D721Med (cell line): Measurements from ENCODE around the gene EGFL7.

Experiments used
- DNase-seq: peaks from one replicate; pipeline ENCODE4 v3.0.0; 2011; ENCODE audit warnings: low spot score; ENCODE audit not compliant: insufficient read length
- FAIRE-seq: peaks from 2 replicates; lab custom pipeline; 2011; peaks lifted over from hg19 to GRCh38; lab: Jason Lieb, UNC
- TF ChIP-seq, protein P1 (sequence below): IDR thresholded peaks from 2 replicates; pipeline ENCODE4 v1.5.1; 2012; ENCODE audit warnings: mild to moderate bottlenecking, control low read depth; ENCODE audit not compliant: insufficient read depth; ENCODE audit errors: missing control alignments

EGFL7 gene

DNA sequence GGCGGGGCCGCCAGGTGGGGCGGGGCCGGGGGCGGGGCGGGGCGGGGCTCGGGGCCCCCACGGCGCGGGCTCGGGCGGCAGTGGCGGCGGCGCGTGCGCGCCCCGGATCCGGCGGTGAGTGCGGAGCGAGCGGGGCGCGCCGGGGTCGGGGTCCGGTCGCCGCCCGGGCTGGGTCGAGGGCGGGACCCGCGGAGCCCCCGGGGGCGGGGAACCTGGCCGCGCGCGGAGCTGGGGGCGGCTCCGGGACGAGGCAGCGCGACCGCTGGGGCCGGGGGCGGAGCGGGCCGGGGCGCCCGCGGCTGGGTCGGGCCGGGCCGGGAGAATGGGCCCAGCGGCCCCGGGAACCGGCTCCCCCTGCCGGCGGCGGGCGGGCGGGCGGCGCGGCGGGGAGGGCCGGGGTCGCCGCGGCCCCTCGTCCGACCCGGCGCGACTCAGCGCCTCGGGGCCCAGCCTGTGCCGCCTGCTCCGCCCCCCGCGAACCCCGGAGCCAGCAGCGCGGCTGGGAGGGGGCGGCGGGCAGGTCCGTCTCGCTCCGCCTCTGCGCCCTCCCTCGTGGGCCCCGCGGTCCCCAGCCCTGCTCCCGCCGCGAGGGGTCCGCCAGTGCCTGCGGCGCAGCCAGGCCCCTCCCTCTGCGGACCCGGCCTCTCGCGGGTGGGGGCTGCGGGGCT, 3.1 kb downstream of the EGFL7 start:
- no peak for FAIRE-seq
- TF ChIP-seq, protein P1, sequence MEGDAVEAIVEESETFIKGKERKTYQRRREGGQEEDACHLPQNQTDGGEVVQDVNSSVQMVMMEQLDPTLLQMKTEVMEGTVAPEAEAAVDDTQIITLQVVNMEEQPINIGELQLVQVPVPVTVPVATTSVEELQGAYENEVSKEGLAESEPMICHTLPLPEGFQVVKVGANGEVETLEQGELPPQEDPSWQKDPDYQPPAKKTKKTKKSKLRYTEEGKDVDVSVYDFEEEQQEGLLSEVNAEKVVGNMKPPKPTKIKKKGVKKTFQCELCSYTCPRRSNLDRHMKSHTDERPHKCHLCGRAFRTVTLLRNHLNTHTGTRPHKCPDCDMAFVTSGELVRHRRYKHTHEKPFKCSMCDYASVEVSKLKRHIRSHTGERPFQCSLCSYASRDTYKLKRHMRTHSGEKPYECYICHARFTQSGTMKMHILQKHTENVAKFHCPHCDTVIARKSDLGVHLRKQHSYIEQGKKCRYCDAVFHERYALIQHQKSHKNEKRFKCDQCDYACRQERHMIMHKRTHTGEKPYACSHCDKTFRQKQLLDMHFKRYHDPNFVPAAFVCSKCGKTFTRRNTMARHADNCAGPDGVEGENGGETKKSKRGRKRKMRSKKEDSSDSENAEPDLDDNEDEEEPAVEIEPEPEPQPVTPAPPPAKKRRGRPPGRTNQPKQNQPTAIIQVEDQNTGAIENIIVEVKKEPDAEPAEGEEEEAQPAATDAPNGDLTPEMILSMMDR: no peak
- DNase-seq: peak; percentile 82

DNA sequence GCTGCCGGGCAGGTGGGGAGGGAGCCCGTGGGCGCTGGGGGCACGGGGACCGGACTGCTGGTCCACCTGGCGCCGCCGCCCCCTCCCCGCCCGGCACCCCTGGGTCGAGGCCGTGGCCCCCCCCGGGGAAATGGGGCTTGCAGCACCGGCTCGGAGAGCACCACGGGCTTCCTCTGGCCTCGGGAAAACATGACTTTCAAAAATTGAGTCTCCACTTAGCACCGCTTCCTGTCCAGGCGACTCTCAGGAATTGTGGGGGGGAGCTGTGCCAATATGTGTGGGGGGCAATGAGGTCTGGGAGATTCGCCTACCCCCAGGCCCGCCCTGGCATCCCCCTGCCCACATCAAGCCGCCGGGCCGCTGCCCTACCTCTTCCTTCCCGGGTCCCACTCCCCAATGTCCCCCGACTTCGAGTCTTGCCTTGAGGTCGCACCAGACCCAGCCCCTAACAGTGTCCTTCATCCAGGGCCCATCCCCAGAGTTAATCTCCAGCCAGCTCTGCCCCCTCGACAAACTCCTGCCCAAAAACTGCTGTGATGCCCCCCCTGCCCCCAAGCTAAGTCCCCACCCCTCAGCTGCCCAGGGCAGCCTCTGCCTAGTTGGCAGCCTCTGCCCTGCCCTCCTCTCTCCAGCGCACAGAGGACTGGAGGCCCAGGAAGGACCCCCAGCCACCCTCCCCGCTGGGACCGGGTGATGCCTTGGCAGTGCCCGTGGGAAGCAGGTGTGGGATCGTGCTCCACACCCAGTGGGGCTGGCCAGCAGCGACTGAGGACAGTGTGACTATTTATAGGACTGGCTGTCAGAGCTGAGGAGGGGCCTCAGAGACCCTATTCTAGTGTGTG, 3.9 kb downstream of the EGFL7 start:
- TF ChIP-seq, protein P1: no peak
- DNase-seq (no peak), FAIRE-seq (no peak)

DNA sequence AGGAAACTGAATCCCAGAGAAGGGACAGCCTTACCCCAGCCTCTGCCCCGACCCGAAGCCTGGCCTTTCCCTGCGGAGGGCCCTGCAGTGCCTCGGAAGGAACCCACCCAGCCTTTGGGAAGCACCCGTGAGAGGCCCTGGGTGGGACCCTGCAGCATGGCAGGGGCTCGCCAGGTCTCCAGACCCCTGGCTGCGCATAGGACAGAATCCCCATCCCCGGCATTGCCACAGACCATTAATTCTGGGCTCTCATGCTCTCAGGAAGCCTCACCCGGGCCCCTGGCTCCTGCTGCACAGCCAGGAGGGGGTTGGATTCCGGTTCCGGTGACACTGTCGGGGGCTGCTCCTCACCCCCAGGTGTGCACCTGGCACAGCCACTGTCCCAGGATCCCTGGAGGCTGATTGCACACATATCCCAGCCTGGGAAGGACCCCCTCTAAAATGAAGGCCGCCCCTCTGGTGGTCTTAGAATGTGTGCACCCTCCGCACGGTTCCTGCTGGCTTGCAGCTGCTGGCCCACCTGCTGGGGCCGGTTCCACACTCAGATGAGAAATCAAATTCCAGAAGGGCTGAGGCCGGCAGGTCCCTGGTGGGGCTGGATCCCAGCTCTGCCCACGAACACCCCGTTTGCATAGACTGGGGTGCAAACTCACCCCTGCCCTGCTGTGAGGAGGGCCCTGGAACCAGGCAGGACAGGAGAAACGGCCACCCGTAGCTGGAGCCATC, 4.7 kb downstream of the EGFL7 start:
- TF ChIP-seq, protein P1: no peak
- DNase-seq (no peak), FAIRE-seq (no peak)

DNA sequence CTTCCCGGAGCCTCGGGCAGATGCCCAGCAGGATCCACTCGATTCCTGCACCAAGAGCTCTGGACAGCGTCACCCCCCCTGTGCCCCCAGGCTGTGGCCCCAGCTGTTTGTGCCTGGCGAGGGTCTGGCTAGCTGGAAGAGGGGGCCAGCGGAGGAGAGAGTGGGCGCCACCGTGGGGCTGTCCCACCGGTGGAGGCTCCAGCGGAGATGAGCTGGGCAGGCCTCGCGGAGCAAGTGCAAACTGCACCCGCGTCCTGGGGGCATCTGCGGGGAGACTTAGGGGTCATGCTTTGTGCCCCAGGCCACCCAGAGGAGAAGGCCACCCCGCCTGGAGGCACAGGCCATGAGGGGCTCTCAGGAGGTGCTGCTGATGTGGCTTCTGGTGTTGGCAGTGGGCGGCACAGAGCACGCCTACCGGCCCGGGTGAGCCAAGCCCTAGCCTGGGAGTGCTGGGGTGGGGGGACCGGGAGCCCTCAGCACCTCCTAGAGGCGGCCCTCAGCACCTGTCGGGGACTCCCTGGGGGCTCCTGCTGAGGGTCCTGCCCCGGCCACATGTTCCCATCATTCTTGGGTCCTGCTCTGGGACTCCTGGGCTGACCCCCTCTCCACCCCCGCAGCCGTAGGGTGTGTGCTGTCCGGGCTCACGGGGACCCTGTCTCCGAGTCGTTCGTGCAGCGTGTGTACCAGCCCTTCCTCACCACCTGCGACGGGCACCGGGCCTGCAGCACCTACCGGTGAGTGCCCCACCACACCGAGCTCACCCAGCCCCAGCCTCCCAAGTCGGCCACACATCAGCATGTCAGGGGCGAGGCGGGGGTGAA, 5.4 kb downstream of the EGFL7 start:
- DNase-seq: no peak
- no peak for FAIRE-seq
- TF ChIP-seq, protein P1: no peak

DNA sequence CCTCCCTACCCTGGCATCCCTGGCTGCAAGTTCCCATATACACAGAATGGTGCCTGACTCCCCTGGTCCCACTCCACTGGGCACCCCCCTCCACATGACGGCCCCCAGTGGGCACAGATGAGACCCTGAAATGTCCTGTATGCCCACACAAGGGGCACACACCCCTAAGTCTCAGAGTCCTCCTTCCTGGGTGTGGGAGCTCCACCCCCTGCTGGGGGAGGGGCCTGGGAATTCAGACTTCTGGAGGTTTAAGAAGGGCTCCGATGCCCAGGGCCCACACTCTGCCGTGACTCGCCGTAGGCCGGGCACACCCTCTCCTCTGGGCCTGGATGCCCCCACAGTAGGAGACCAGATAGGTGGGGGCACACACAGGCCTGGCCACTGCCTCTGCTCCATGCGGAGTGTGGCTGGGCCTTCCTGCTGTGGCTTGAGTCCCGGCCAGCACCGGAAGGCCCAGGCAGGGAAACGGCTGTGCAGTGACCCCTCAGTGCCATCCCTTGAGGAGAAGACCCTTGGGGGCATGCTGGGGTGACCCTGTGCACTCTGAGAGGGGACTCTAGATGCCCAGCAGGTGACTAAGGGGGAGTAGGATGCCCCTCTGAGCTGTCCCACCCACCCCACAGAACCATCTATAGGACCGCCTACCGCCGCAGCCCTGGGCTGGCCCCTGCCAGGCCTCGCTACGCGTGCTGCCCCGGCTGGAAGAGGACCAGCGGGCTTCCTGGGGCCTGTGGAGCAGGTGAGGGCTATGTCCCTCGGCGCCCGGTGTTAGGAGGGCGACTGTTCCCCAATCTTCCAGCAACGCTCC, 6.5 kb downstream of the EGFL7 start:
- TF ChIP-seq, protein P1: no peak
- DNase-seq: no peak
- FAIRE-seq: no peak
